GM10266 (cell line): ENCODE results near the gene PRKCQ.
"Not testable (repeated sequence)": the region's sequence is repeated elsewhere in the genome, so short reads cannot be mapped to it uniquely, and the experiment has no call there.

Experiments
- DNase-seq: peaks from one replicate; pipeline ENCODE4 v3.0.0; 2012; ENCODE audit errors: extremely low spot score
- TF ChIP-seq, protein P1 (sequence below): IDR thresholded peaks from 2 replicates; pipeline ENCODE4 v1.5.1; 2012; ENCODE audit warnings: mild to moderate bottlenecking, low read depth; ENCODE audit not compliant: control insufficient read depth, insufficient read depth; ENCODE audit errors: missing control alignments

The PRKCQ gene

DNA sequence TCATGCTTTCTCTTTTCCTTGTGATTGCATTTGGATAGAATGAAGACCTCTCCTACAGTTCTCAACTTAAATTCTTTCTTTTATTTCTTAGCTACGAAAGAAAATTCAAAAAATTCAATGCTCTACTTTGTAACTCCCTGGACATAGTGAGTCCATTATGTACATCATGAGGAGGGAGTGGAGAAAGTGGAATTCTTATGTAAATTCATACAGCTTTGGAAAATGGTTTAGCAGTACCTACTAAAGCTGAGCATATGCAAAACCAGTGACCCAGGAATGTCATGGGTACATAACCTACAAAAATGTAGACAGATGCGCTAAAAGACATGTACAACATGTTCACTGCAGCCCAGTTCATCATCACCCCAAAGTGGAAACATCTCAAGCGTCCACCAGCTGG is 8.8 kb upstream of the PRKCQ start:
- TF ChIP-seq, protein P1, sequence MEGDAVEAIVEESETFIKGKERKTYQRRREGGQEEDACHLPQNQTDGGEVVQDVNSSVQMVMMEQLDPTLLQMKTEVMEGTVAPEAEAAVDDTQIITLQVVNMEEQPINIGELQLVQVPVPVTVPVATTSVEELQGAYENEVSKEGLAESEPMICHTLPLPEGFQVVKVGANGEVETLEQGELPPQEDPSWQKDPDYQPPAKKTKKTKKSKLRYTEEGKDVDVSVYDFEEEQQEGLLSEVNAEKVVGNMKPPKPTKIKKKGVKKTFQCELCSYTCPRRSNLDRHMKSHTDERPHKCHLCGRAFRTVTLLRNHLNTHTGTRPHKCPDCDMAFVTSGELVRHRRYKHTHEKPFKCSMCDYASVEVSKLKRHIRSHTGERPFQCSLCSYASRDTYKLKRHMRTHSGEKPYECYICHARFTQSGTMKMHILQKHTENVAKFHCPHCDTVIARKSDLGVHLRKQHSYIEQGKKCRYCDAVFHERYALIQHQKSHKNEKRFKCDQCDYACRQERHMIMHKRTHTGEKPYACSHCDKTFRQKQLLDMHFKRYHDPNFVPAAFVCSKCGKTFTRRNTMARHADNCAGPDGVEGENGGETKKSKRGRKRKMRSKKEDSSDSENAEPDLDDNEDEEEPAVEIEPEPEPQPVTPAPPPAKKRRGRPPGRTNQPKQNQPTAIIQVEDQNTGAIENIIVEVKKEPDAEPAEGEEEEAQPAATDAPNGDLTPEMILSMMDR: no peak
- DNase-seq: no peak

DNA sequence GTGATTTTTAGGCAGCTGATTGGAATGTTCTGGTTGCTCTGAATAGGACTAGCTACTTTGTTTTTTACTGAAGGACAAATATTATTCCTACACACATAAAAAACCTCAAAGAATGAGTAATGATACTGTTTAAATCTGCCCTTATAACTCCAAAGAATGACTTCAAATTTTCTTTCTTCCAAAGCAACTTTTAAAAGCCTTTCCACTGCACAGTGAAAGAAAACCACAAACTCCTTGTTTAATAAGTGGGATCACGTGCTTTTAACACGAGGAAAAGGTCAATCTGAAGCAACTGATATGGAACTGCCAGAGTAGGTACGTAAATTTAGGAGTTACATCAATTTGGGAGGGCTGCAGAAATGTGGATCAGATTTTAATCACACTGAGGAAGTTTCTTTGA is 8.0 kb upstream of the PRKCQ start:
- DNase-seq: no peak
- TF ChIP-seq, protein P1: no peak

DNA sequence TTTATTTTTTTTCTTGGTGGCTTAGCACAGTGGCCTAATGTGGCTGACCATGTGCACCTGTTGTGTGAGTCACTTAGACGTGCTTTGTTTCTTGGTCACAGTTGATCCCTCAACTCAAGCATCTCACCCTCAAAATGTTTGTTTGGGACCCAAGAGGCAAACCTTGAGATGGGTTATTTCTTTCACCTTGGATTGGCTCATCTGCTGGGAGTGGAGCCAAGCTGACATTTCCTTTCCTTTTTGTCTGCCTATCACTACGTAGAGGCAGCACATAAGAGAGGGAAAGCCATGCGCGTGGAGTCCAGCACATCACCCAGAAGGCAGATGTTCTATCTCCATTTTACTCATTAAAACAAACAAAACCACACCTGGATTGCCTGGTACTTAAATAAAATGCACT is 6.4 kb upstream of the PRKCQ start:
- TF ChIP-seq, protein P1: no peak
- DNase-seq: no peak

DNA sequence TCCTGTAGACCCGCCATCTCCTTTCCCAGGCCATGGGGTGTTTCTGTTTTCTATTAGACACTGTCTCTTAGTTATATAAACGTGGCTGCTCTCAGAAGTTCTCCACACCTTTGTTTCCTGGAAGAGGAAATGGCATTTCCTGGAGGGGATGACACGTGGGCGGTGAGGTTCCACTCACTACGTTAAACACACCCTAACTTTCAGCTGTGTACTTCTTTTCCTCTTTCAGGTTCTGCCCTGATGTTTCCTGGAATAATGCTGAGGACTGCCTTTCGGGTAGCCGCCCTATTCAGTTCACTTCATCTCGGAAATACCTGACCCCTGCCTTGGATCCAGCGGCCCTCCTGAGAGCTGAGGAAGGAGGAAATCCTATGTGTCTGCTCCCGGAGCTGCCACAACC is 3.4 kb upstream of the PRKCQ start:
- DNase-seq: no peak
- TF ChIP-seq, protein P1: no peak

DNA sequence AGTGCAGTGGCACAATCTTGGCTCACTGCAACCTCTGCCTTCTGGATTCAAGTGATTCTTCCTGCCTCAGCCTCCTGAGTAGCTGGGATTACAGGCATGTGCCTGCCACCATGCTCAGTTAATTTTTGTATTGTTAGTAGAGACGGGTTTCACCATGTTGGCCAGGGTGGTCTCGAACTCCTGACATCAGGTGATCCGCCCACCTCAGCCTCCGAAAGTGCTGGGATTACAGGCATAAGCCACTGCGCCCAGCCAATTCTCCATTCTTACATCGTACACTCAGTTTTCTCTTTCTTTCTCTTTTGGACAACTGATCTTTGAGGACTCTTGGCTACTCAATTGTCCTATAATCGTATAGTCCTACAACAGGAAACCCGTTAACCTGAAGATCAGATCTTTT is 2.8 kb upstream of the PRKCQ start:
- not testable (repeated sequence) for DNase-seq

DNA sequence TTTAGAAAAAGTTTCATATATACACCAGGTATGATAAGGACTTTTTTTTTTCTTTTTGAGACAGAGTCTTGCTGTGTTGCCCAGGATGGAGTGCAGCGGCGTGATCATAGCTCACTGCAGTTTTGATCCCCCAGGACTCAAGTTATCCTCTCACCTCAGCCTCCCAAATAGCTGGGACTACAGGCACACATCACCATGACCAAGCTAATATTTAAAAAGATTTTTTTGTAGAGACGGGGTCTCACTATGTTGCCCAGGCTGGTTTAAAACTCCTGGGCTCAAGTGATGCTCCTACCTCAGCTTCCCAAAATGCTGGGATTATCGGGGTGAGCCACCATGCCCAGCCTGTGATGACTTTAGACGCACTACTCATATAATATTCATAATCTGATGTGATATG is 2.2 kb upstream of the PRKCQ start:
- DNase-seq: no peak
- TF ChIP-seq, protein P1: no peak

DNA sequence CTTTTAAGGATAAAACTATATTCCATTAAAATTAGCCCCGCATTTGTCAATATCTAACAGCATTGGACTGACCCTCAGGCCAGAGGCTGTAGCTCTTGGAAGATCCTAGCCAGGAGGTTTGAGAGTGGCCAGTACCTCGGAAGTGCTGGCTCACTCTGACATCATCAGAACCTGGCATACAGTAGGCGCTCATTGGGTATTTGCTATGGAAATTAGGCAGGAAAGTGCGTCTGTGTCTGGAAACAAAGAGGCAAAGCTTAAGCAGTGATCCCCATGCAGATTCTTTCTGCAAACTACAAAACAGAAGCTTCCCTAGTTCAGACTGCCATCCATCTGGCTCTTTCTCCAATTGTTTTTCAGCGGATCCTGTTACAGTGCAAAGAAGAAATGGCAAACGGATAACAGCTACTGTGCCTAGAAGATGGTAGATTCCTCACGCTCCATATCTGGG is 1.7 kb upstream of the PRKCQ start:
- TF ChIP-seq, protein P1: no peak
- no peak for DNase-seq

DNA sequence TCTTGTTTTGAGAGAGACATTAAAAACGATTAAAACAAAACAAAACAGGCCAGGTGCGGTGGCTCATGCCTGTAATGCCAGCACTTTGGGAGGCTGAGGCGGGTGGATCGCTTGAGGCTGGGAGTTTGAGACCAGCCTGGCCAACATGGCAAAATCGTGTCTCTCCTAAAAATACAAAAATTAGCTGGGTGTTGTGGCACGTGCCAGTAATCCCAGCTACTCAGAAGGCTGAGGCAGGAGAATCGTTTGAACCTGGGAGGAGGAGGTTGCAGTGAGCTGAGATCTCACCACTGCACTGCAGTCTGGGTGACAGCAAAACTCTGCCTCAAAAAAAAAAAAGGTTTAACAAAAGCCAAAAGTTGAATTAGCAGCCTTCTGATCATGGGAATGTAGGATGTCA is 1.1 kb upstream of the PRKCQ start:
- not testable (repeated sequence) for DNase-seq
